ENCODE data around the gene RHEBL1. TPM values are rescaled to one million over a fixed set of nuclear protein-coding genes. Genes with fewer than 3 reads are reported as not detected.
A peak's percentile ranks its signal among the peaks of the same experiment; 100 is the strongest.

The RHEBL1 gene
- total RNA-seq, 4 donors from 2014 or later, result 0.46 to 0.71 TPM; not detected in 2

DNA sequence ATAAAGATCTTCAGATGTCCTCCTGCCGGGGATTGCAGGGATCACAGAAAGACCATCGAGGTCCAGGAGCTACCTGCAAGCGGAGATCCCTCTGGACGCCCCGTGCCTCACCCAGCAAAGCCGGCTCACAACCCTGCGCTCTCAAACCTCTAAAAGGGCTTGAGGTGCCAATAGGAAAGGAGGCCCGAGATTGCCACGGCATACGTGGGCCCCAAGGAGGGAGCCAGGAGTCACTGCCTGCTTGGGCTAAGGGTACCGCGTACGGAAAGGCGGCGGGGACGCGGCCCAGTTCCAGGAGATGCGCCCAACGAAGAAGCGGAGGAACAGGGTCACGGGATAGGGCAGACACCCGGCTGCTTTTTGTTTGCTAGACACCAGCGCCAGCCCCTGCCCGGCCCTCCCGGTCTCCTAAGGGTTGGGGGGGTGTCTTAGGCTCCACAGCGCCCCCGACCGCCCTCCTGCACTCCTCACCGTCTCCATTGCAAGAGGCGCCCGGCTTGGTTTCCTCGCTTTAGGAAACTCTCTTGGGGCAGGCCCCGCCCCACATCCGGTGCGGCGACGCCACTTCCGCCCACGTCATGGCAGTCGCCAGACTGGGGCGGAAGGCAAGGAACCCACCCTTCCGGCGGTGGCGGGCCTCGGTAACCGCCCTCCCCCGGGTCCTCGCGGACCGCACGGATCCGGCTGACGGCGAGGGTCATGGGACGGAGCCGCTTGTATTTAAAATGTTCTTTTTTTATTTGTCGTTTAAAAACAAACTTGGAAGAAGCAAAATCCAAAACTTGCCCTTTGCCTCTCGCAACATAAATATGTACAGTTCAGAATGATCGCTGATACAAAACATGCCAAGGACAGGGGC is 51.3 kb downstream of the RHEBL1 start, which contains the start of gene PRKAG1:
PRKAG1 (minus strand) TSS at position 516 of the 859 bp plus-strand sequence; CDS start at position 480, 36 bp downstream.
- intact Hi-C loops (cut with DNase I; ENCODE audit: low total_unique reads), result loop anchor here (1.0 to 5.0 kb wide), 3 partner anchors 38 to 301 kb away; partner anchors contain the start of genes CCNT1 and LMBR1L
- DNase-seq (peak; percentile 92 to 96), ATAC-seq (peak; percentile 74 to 82)
- Histone ChIP-seq H3K27ac (peak within 1 kb of the TSS; percentile 96 to 99 (median 98)), H3K4me3 (peak within 1 kb of the TSS; percentile 79 to 98 (median 89)), H3K4me1 (peaks cover 37 to 43% of the 10 kb centered on the region in 2 donors), H3K27me3 (no peaks in the 10 kb centered on the region), H3K36me3 (peaks cover 0 to 26% of the 10 kb centered on the region in 2 donors), H3K9me3 (no peaks in the 10 kb centered on the region)
- in situ Hi-C loops (cut with MboI; ENCODE audit: low sequenced_read_pairs in 4 of 4), result no loop called here
- TF ChIP-seq, protein P1, sequence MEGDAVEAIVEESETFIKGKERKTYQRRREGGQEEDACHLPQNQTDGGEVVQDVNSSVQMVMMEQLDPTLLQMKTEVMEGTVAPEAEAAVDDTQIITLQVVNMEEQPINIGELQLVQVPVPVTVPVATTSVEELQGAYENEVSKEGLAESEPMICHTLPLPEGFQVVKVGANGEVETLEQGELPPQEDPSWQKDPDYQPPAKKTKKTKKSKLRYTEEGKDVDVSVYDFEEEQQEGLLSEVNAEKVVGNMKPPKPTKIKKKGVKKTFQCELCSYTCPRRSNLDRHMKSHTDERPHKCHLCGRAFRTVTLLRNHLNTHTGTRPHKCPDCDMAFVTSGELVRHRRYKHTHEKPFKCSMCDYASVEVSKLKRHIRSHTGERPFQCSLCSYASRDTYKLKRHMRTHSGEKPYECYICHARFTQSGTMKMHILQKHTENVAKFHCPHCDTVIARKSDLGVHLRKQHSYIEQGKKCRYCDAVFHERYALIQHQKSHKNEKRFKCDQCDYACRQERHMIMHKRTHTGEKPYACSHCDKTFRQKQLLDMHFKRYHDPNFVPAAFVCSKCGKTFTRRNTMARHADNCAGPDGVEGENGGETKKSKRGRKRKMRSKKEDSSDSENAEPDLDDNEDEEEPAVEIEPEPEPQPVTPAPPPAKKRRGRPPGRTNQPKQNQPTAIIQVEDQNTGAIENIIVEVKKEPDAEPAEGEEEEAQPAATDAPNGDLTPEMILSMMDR (IDR thresholded peaks at IDR 0.05 in 4 of 5, conservative IDR thresholded peaks at IDR 0.05 in 1 of 5), result peak in 3 of 5 experiments; percentile 34 to 49 (median 41)
- TF ChIP-seq POLR2A (IDR thresholded peaks at IDR 0.05), result peak; percentile 89 to 95

DNA sequence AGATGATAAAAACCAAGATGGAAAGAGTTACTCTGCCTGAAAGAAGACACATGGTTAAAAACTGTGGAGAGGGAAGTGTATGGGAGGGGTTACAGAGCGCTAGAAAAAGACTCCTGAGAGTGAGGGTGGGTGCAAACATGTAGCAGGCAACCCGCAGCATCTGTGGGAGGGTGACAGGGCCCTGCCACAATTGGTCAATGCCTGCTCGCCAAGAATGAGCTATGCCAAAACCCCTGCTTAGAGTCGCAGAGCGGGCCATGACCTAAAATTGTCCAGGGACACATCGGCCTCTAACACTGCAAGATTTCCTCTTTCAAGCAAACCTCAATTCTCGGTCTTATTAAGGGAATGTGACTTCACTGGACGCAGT is 51.9 kb downstream of the RHEBL1 start:
- Histone ChIP-seq H3K27me3 (no peaks in the 10 kb centered on the region), H3K27ac (peak overlapping the region; percentile 96 to 99 (median 98)), H3K4me3 (peak overlapping the region; percentile 79 to 98 (median 89)), H3K9me3 (no peaks in the 10 kb centered on the region), H3K36me3 (peaks cover 0 to 20% of the 10 kb centered on the region in 2 donors), H3K4me1 (peaks cover 39 to 49% of the 10 kb centered on the region in 2 donors)
- DNase-seq, result peak in 1 of 2 donors; percentile 77
- in situ Hi-C loops (cut with MboI; ENCODE audit: low sequenced_read_pairs in 4 of 4) (no loop called here), intact Hi-C loops (cut with DNase I; ENCODE audit: low total_unique reads) (loop anchor here (1.0 to 5.0 kb wide), 2 partner anchors 92 to 301 kb away; partner anchors contain the start of genes CCNT1 and LMBR1L)
- peak in 1 of 2 donors; percentile 7 for TF ChIP-seq POLR2A (IDR thresholded peaks at IDR 0.05)
- TF ChIP-seq, protein P1 (IDR thresholded peaks at IDR 0.05 in 4 of 5, conservative IDR thresholded peaks at IDR 0.05 in 1 of 5), result peak in 1 of 5 experiments; percentile 8
- peak; percentile 28 to 32 for ATAC-seq

DNA sequence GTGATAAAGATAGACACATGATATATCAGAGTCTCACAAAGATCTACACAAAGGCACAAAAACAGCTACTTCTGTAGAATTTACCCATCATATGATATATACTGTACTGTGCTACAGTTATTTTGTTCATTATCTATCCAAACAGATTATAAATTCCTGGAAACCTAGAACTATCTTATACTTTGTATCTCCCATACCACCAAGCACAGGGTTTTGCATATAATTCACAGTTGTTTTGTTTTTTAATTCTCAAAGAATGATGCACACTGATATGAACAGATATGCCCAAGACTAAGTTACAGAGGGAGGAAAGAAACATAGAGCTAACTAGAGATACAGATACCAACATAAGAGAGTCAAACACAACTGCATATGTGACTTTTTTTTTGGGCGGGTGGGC is 54.6 kb downstream of the RHEBL1 start:
- intact Hi-C loops (cut with DNase I; ENCODE audit: low total_unique reads), result loop anchor here (5.0 kb wide), 1 partner anchor 298 kb away; the partner anchor contains the start of gene CCNT1

More for the DNA sequence above, 54.6 kb downstream of the RHEBL1 start:
- Histone ChIP-seq H3K4me1 (peaks cover 41 to 73% of the 10 kb centered on the region in 2 donors), H3K9me3 (no peaks in the 10 kb centered on the region), H3K27me3 (no peaks in the 10 kb centered on the region), H3K36me3 (peaks cover 0 to 8% of the 10 kb centered on the region in 2 donors), H3K4me3 (no peak overlapping the region), H3K27ac (peak overlapping the region; percentile 75 to 99 (median 97))
- ATAC-seq, result no peak
- no peak for DNase-seq
- in situ Hi-C loops (cut with MboI; ENCODE audit: low sequenced_read_pairs in 4 of 4), result no loop called here
- TF ChIP-seq, protein P1 (IDR thresholded peaks at IDR 0.05 in 4 of 5, conservative IDR thresholded peaks at IDR 0.05 in 1 of 5), result no peak

Other genes starting within 250 kb of the RHEBL1 start
- gene DDX23, start 217.8 kb downstream of the RHEBL1 start, total RNA-seq, result 10 to 100 TPM; 55.8 to 80.6 (median 75.7) TPM
- under 1 TPM in 1 of 4 donors, not detected in 3; 0.36 TPM for gene RND1, start 204.1 kb downstream of the RHEBL1 start, total RNA-seq
- 1 to 10 TPM in 3 of 4 donors, not detected in 1; 2.1 to 3.9 (median 3.0) TPM for gene FKBP11, start 144.5 kb downstream of the RHEBL1 start, total RNA-seq
- 10 to 100 TPM in 3 of 4 donors, 1 to 10 TPM in 1; 4.9 to 17.2 (median 13.5) TPM for gene ARF3, start 112.5 kb downstream of the RHEBL1 start, total RNA-seq
- not detected for gene WNT10B, start 98.2 kb downstream of the RHEBL1 start, total RNA-seq
- not detected for gene WNT1, start 91.7 kb downstream of the RHEBL1 start, total RNA-seq
- gene DDN, start 70.6 kb downstream of the RHEBL1 start, total RNA-seq, result 100 to 1,000 TPM in 3 of 4 donors, 10 to 100 TPM in 1; 26.8 to 415 (median 232) TPM
- 10 to 100 TPM; 67.4 to 97.7 (median 83.9) TPM for gene PRKAG1, start 51.2 kb downstream of the RHEBL1 start, total RNA-seq
- gene KMT2D, start 9.2 kb downstream of the RHEBL1 start, total RNA-seq, result 10 to 100 TPM; 36.0 to 99.0 (median 71.3) TPM
- under 1 TPM in 3 of 4 donors, not detected in 1; 0.09 to 0.36 (median 0.15) TPM for gene DHH, start 24.8 kb upstream of the RHEBL1 start, total RNA-seq
- 10 to 100 TPM; 11.1 to 27.2 (median 15.9) TPM for gene LMBR1L, start 40.9 kb upstream of the RHEBL1 start, total RNA-seq
- 1,000 to 10,000 TPM in 1 of 4 donors, 100 to 1,000 TPM in 3; 124 to 1,632 (median 402) TPM for gene TUBA1B, start 61.4 kb upstream of the RHEBL1 start, total RNA-seq
- gene TUBA1A, start 119.1 kb upstream of the RHEBL1 start, total RNA-seq, result 10 to 100 TPM; 14.7 to 68.0 (median 25.1) TPM
- gene TUBA1C, start 195.1 kb upstream of the RHEBL1 start, total RNA-seq, result 100 to 1,000 TPM in 1 of 4 donors, 10 to 100 TPM in 3; 53.9 to 130 (median 72.5) TPM
- not detected for gene PRPH, start 225.2 kb upstream of the RHEBL1 start, total RNA-seq

Measured in gastrocnemius medialis (tissue), 4 donors.